CD1c-positive myeloid dendritic cell (primary cell): ENCODE data around the gene RNFT1.
A peak's percentile ranks its signal among the peaks of the same experiment; 100 is the strongest.
"Not testable (repeated sequence)": the region's sequence is repeated elsewhere in the genome, so short reads cannot be mapped to it uniquely, and the experiment has no call there.

Source experiments
- DNase-seq: peaks from one replicate; pipeline ENCODE4 v3.0.0-alpha.2; 2016; ENCODE audit errors: extremely low spot score

The RNFT1 gene

GRCh38 chr17:59964482-59965328 is at the start of gene RNFT1:
TSS of gene RNFT1 (minus strand) at chr17:59964740. CDS start at chr17:59964663, 77 bp downstream.
- DNase-seq: peak; percentile 98

GRCh38 chr17:60009326-60009725 is 44.8 kb upstream of the RNFT1 start:
- DNase-seq: not testable (repeated sequence)

GRCh38 chr17:60008377-60008776 is 43.8 kb upstream of the RNFT1 start:
- DNase-seq: not testable (repeated sequence)

- no peak for DNase-seq
Measured at GRCh38 chr17:60006160-60006559, 41.6 kb upstream of the RNFT1 start.

GRCh38 chr17:60004561-60004960 is 40.0 kb upstream of the RNFT1 start:
- not testable (repeated sequence) for DNase-seq

- not testable (repeated sequence) for DNase-seq
Measured at GRCh38 chr17:60002405-60002804, 37.9 kb upstream of the RNFT1 start.

- DNase-seq: not testable (repeated sequence)
Measured at GRCh38 chr17:59996608-59997007, 32.1 kb upstream of the RNFT1 start.

GRCh38 chr17:59975166-59975565 is 10.6 kb upstream of the RNFT1 start:
- not testable (repeated sequence) for DNase-seq

- not testable (repeated sequence) for DNase-seq
Measured at GRCh38 chr17:59973483-59973882, 8.9 kb upstream of the RNFT1 start.

GRCh38 chr17:59972778-59973177 is 8.2 kb upstream of the RNFT1 start:
- DNase-seq: no peak

GRCh38 chr17:59971771-59972170 is 7.2 kb upstream of the RNFT1 start:
- not testable (repeated sequence) for DNase-seq

GRCh38 chr17:59963738-59964481 is 630 bp downstream of the RNFT1 start:
- DNase-seq: peak; percentile 89

GRCh38 chr17:59962739-59963318 is 1.7 kb downstream of the RNFT1 start:
- DNase-seq: no peak

GRCh38 chr17:59959574-59959973 is 5.0 kb downstream of the RNFT1 start:
- DNase-seq: not testable (repeated sequence)

GRCh38 chr17:59954856-59955255 is 9.7 kb downstream of the RNFT1 start:
- no peak for DNase-seq

- DNase-seq: no peak
Measured at GRCh38 chr17:59950049-59950448, 14.5 kb downstream of the RNFT1 start.

- not testable (repeated sequence) for DNase-seq
Measured at GRCh38 chr17:59947310-59947709, 17.2 kb downstream of the RNFT1 start.

GRCh38 chr17:59946433-59946832 is 18.1 kb downstream of the RNFT1 start:
- DNase-seq: not testable (repeated sequence)

- DNase-seq: no peak
Measured at GRCh38 chr17:59941131-59941530, 23.4 kb downstream of the RNFT1 start.

- DNase-seq: not testable (repeated sequence)
Measured at GRCh38 chr17:59940697-59941096, 23.8 kb downstream of the RNFT1 start.

- not testable (repeated sequence) for DNase-seq
Measured at GRCh38 chr17:59933317-59933716, 31.2 kb downstream of the RNFT1 start.

GRCh38 chr17:59930768-59931167 is 33.8 kb downstream of the RNFT1 start:
- DNase-seq: not testable (repeated sequence)
